Prostate gland (tissue), 2 donors: Measurements from ENCODE around the gene E2F4.

Experiments used
- CTCF ChIP-seq, 4 experiments: fragments of 200-600 bp in 2 of 4; fragments of 450-650 bp in 2 of 4; sonication (generic) in 2 of 4; IDR thresholded peaks; 1 replicate in 3 of 4; 2 replicates in 1 of 4; pipeline ENCODE4 v1.5.1; 2016 to 2019; ENCODE audit warnings: antibody characterized with exemption in 4 of 4, mild to moderate bottlenecking in 2 of 4, moderate library complexity in 2 of 4
- POLR2A ChIP-seq: fragments of 450-650 bp; IDR thresholded peaks from one replicate; pipeline ENCODE4 v1.6.1; 2016; ENCODE audit warnings: antibody characterized with exemption, mild to moderate bottlenecking

- TF ChIP-seq CTCF (IDR thresholded peaks at IDR 0.05) (no peak), POLR2A (no peak)
Measured at GRCh38 chr16:67240506-67240905, 48.6 kb downstream of the E2F4 start.
